Pancreas (tissue), 10 donors: ENCODE measurements around the gene B3GALT4. TPM values are rescaled to one million over a fixed set of nuclear protein-coding genes. Genes with fewer than 3 reads are reported as not detected.
A peak's percentile ranks its signal among the peaks of the same experiment; 100 is the strongest.

Experiments used
- ATAC-seq, 4 donors: fragments of 200-7000 bp; cut with Tn5 transposase; one replicate each; pipeline versions ENCODE4 v1.8.0 to v1.9.1; 2020; ENCODE audit warnings: mild to moderate bottlenecking in 4 of 4, moderate library complexity in 4 of 4
- DNase-seq, 6 donors: peaks; one replicate each; pipeline ENCODE4 v3.0.0-alpha.2; 2020
- FAIRE-seq: peaks from 2 replicates; lab custom pipeline; 2012; peaks lifted over from hg19 to GRCh38; lab: Jason Lieb, UNC
- H3K27ac ChIP-seq, 4 donors: fragments of 200-600 bp; sonication (generic); 1 replicate in 3 of 4; 2 replicates in 1 of 4; pipeline versions ENCODE4 v1.5.0 to v1.8.0; 2020
- H3K27me3 ChIP-seq, 4 donors: fragments of 200-600 bp; one replicate each; pipeline ENCODE4 v1.8.0; 2021
- H3K36me3 ChIP-seq, 3 donors: fragments of 200-600 bp; sonication (generic) in 1 of 3; one replicate each; pipeline versions ENCODE4 v1.5.0 to v1.8.0; 2020 to 2021
- H3K4me1 ChIP-seq, 3 donors: fragments of 200-600 bp; one replicate each; pipeline ENCODE4 v1.8.0; 2021
- H3K4me3 ChIP-seq, 4 donors: fragments of 200-600 bp; sonication (generic) in 2 of 4; one replicate each; pipeline versions ENCODE4 v1.5.0 to v1.8.0; 2020 to 2021
- H3K9me3 ChIP-seq, 4 donors: fragments of 200-600 bp; one replicate each; pipeline ENCODE4 v1.8.0; 2021
- WGBS, 2 donors: extraction: QIAGEN DNeasy Blood & Tissue Kit; methylation state at CpG; one replicate each; pipeline ENCODE4 v1.1.7; 2013; 5-methylcytosine and 5-hydroxymethylcytosine counted together
- intact Hi-C, 3 donors: fragments of 100-400 bp; cut with DNase I; formaldehyde crosslinking; loops; one replicate each; pipeline versions ENCODE4 v1.11.1 to v1.14.2; 2022
- polyA plus RNA-seq, 2 donors: library from polyadenylated mRNA; stranded (reverse); fragments of 200-250 nt; gene quantifications; one replicate each; pipeline ENCODE4 v1.2.3, GENCODE V29; 2013
- total RNA-seq, 6 donors: library from RNA; stranded (reverse); fragmentation: NEBNext Ultra II Directional in 4 of 6; extraction: Animal tissue kit (Norgen Biotek cat#: 25700) in 4 of 6; gene quantifications; one replicate each; pipeline versions ENCODE4 v1.2.1 to v1.2.4, GENCODE V29; 2021 to 2023
- TF ChIP-seq, protein P1 (sequence below), 4 donors: fragments of 200-600 bp; sonication (generic) in 3 of 4; IDR thresholded peaks; one replicate each; pipeline versions ENCODE4 v1.5.0 to v1.8.0; 2021; ENCODE audit warnings: antibody characterized with exemption in 4 of 4
- donor health status: healthy with polysubstance abuse.
- donor health status: DM: no; HTN: no; CAD: no; lungs with moderate emphysema.
- donor health status: DM: no; HTN: no; CAD: no.
- donor health status: control.
- donor health status: control.
- donor health status: Bipolar disorder and iron deficiency.
- donor health status: DM: yes; HTN: yes; CAD: no.
- donor health status: DM: no; HTN: no; CAD: no.
- donor health status: DM: no; HTN: no; CAD: no.
- donor health status: DM: yes; HTN: yes; CAD: no.

Gene B3GALT4, protein sequence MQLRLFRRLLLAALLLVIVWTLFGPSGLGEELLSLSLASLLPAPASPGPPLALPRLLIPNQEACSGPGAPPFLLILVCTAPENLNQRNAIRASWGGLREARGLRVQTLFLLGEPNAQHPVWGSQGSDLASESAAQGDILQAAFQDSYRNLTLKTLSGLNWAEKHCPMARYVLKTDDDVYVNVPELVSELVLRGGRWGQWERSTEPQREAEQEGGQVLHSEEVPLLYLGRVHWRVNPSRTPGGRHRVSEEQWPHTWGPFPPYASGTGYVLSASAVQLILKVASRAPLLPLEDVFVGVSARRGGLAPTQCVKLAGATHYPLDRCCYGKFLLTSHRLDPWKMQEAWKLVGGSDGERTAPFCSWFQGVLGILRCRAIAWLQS
- 1 to 10 TPM; 2.1 to 5.4 (median 2.6) TPM for total RNA-seq
- polyA plus RNA-seq = 1 to 10 TPM; 5.6 to 8.7 TPM

DNA sequence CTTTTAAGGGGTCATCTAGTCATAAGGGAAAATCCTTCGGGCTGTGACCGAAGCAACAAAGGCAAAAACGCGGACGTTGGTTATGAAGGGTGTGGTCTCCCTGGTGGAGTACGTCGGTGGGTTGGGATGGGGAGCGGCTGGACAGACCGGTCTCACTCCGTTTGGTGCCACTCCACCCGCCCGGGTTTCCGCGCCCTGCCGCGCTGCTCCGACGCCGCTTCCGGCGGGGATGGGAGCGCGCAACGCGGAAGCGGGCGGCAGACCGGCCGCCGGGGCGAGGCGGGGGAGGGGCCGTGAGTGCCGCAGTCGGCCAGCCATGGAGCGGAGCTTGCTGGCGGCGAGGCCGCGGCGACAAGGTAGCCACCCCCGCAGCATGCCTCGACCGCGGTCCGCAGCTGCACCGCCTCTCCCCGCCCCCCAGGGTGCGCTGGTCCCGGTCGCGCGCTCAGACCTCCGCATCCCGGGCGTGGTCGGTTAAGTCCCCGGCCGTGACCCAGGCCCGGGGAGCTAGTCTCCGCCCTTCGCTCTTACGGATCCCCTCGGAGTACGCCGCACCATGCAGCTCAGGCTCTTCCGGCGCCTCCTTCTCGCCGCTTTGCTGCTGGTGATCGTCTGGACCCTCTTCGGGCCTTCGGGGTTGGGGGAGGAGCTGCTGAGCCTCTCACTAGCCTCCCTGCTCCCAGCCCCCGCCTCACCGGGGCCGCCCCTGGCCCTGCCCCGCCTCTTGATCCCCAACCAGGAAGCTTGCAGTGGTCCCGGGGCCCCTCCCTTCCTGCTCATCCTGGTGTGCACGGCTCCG, at the start of gene B3GALT4:
Gene B3GALT4, plus strand, starts transcription at position 260 of the 799 bp plus-strand sequence. Its CDS starts 297 bp downstream, at position 557.
- TF ChIP-seq, protein P1, sequence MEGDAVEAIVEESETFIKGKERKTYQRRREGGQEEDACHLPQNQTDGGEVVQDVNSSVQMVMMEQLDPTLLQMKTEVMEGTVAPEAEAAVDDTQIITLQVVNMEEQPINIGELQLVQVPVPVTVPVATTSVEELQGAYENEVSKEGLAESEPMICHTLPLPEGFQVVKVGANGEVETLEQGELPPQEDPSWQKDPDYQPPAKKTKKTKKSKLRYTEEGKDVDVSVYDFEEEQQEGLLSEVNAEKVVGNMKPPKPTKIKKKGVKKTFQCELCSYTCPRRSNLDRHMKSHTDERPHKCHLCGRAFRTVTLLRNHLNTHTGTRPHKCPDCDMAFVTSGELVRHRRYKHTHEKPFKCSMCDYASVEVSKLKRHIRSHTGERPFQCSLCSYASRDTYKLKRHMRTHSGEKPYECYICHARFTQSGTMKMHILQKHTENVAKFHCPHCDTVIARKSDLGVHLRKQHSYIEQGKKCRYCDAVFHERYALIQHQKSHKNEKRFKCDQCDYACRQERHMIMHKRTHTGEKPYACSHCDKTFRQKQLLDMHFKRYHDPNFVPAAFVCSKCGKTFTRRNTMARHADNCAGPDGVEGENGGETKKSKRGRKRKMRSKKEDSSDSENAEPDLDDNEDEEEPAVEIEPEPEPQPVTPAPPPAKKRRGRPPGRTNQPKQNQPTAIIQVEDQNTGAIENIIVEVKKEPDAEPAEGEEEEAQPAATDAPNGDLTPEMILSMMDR (IDR thresholded peaks at IDR 0.05) = peak in 2 of 4 donors; percentile 12 to 29
- ATAC-seq (peak; percentile 53 to 74 (median 63)), DNase-seq (peak in 5 of 6 donors; percentile 53 to 85 (median 67)), FAIRE-seq (no peak)
- peaks cover 0 to 31% (median 15%) of the 10 kb centered on the region in 3 donors for H3K36me3 ChIP-seq
- peak within 1 kb of the TSS; percentile 62 to 82 (median 69) for H3K27ac ChIP-seq
- 29 to 32% methylated on average over 57 to 80 of the region's 80 CpGs for WGBS, 2 donors
- peaks cover 19 to 23% (median 22%) of the 10 kb centered on the region in 3 donors for H3K4me1 ChIP-seq
- H3K27me3 ChIP-seq = no peaks in the 10 kb centered on the region
- peak within 1 kb of the TSS; percentile 35 to 54 (median 38) for H3K4me3 ChIP-seq
- intact Hi-C loops = no loop called here
- no peaks in the 10 kb centered on the region for H3K9me3 ChIP-seq

DNA sequence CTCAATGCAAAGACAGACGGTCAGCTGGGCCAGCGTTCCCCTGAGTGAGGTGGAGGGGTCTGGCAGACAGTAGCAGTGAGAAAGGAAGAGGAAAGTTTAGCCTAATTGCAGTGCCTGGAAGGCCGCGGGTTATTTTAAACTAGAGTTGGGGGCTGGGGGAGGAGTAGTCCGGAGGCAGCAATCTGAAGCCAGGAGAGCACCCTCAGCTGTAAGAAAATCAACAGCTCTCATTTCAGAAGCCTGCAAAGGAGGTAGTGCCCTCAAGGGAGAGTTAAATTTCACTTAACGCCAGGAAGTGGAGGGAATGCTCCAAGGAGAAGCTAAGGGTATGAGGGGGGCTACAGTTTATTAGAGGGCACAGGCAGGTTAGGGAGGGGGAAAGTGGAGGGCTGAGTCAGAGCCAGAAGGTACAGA, 41.7 kb upstream of the B3GALT4 start:
- DNase-seq (no peak), ATAC-seq (no peak), FAIRE-seq (no peak)
- 24 to 26% methylated on average over 6 of the region's 6 CpGs for WGBS, 2 donors
- Histone ChIP-seq H3K9me3 (no peaks in the 10 kb centered on the region), H3K27me3 (no peaks in the 10 kb centered on the region), H3K36me3 (no peaks in the 10 kb centered on the region), H3K4me3 (no peak overlapping the region), H3K4me1 (no peaks in the 10 kb centered on the region), H3K27ac (no peak overlapping the region)
- TF ChIP-seq, protein P1 (IDR thresholded peaks at IDR 0.05) = no peak
- intact Hi-C loops = loop anchor here in 2 of 3 donors (10.0 kb wide), 2 partner anchors 70 to 230 kb away; partner anchors contain the start of gene HLA-DOA (in 1 of the 2)

DNA sequence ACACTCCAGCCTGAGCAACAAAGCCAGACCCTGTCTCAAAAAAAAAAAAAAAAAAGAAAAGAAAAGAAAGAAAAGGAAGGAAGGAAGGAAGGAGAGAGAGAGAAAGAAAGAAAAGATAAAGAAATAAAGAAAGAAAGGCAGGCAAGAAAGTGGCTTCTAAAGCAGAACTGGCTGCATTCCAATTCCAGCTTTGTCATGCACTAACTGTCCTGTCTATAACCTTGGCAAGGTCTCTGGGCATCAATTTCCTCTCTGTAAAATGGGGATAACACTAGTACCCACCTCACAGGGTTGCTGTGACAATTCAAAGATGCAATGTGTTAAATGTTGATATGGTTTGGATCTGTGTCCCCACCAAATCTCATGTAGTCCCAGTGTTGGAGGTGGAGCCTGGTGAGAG, 40.6 kb upstream of the B3GALT4 start:
- no peaks in the 10 kb centered on the region for H3K36me3 ChIP-seq
- no peak overlapping the region for H3K4me3 ChIP-seq
- no peak for DNase-seq
- no peaks in the 10 kb centered on the region for H3K9me3 ChIP-seq
- ATAC-seq = no peak
- no peak overlapping the region for H3K27ac ChIP-seq
- intact Hi-C loops = loop anchor here in 2 of 3 donors (10.0 kb wide), 2 partner anchors 72 to 232 kb away; partner anchors contain the start of gene HLA-DOA (in 1 of the 2)
- H3K27me3 ChIP-seq = no peaks in the 10 kb centered on the region
- TF ChIP-seq, protein P1 (IDR thresholded peaks at IDR 0.05) = no peak
- H3K4me1 ChIP-seq = no peaks in the 10 kb centered on the region
- FAIRE-seq = no peak

DNA sequence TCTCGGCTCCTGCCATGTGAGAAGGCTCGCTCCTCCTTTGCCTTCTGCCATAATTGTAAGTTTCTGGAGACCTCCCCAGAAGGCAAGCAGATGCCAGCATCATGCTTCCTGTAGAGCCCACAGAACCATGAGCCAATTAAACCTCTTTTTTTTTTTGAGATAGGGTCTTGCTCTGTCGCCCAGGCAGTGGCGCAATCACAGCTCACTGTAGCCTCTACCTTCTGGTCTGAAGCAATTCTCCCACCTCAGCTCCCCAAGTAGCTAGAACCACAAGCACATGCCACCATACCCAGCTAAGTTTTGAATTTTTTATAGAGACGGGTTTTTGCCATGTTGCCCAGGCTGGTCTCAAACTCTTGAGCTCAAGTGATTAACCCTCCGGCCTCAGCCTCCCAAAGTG, 40.1 kb upstream of the B3GALT4 start:
- intact Hi-C loops = loop anchor here in 2 of 3 donors (10.0 kb wide), 2 partner anchors 72 to 232 kb away; partner anchors contain the start of gene HLA-DOA (in 1 of the 2)
- Histone ChIP-seq H3K4me1 (no peaks in the 10 kb centered on the region), H3K9me3 (no peaks in the 10 kb centered on the region), H3K27ac (no peak overlapping the region), H3K36me3 (no peaks in the 10 kb centered on the region), H3K27me3 (no peaks in the 10 kb centered on the region), H3K4me3 (no peak overlapping the region)
- 77 to 85% methylated on average over 6 of the region's 6 CpGs for WGBS, 2 donors
- FAIRE-seq (no peak), ATAC-seq (no peak), DNase-seq (no peak)
- TF ChIP-seq, protein P1 (IDR thresholded peaks at IDR 0.05) = no peak
